Superior temporal gyrus (tissue), 1 donor: Measurements from ENCODE around the gene DNAJC7.
A peak's percentile ranks its signal among the peaks of the same experiment; 100 is the strongest.

Experiments
- DNase-seq: peaks from one replicate; pipeline ENCODE4 v3.0.0-alpha.2; 2016; ENCODE audit errors: extremely low spot score

Gene DNAJC7

GRCh38 chr17:42016941-42017865 is at the start of gene DNAJC7:
DNAJC7 (minus strand) TSS chr17:42017439; CDS start chr17:42017416, 23 bp downstream.
- DNase-seq: peak; percentile 92

- no peak for DNase-seq
Observed at GRCh38 chr17:42065201-42065600, 48.0 kb upstream of the DNAJC7 start.

- no peak for DNase-seq
Observed at GRCh38 chr17:42062681-42063080, 45.4 kb upstream of the DNAJC7 start.

GRCh38 chr17:42061646-42062487 is 44.6 kb upstream of the DNAJC7 start:
- DNase-seq: no peak

GRCh38 chr17:42060231-42060630 is 43.0 kb upstream of the DNAJC7 start:
- DNase-seq: no peak

GRCh38 chr17:42059815-42060214 is 42.6 kb upstream of the DNAJC7 start:
- no peak for DNase-seq

- DNase-seq: no peak
Observed at GRCh38 chr17:42058063-42058462, 40.8 kb upstream of the DNAJC7 start.

GRCh38 chr17:42056635-42057034 is 39.4 kb upstream of the DNAJC7 start:
- DNase-seq: no peak

GRCh38 chr17:42055496-42055895 is 38.3 kb upstream of the DNAJC7 start:
- DNase-seq: no peak

GRCh38 chr17:42055027-42055426 is 37.8 kb upstream of the DNAJC7 start:
- no peak for DNase-seq

GRCh38 chr17:42053731-42054500 is 36.7 kb upstream of the DNAJC7 start:
- no peak for DNase-seq

GRCh38 chr17:42052346-42052877 is 35.2 kb upstream of the DNAJC7 start:
- DNase-seq: no peak

GRCh38 chr17:42051645-42052044 is 34.4 kb upstream of the DNAJC7 start:
- no peak for DNase-seq

- no peak for DNase-seq
Observed at GRCh38 chr17:42051013-42051400, 33.8 kb upstream of the DNAJC7 start.

GRCh38 chr17:42050393-42051012 is 33.3 kb upstream of the DNAJC7 start, which contains the start of gene C17orf113:
C17orf113 (minus strand) TSS chr17:42050601; CDS start chr17:42043376, 7,225 bp downstream.
- peak; percentile 57 for DNase-seq

- DNase-seq: peak; percentile 11
Observed at GRCh38 chr17:42049834-42050392, 32.7 kb upstream of the DNAJC7 start.

- no peak for DNase-seq
Observed at GRCh38 chr17:42047343-42047742, 30.1 kb upstream of the DNAJC7 start.

- DNase-seq: no peak
Observed at GRCh38 chr17:42045719-42046118, 28.5 kb upstream of the DNAJC7 start.

- DNase-seq: no peak
Observed at GRCh38 chr17:42042598-42043319, 25.5 kb upstream of the DNAJC7 start.

- DNase-seq: no peak
Observed at GRCh38 chr17:42041619-42042018, 24.4 kb upstream of the DNAJC7 start.
